Activated gamma-delta T cell treated with Interleukin-2 at 50 U/mL for 16 hours (primary cell): ENCODE measurements around the gene PLEKHA3.

Source experiments
- DNase-seq: peaks from one replicate; pipeline ENCODE4 v3.0.0-alpha.2; 2020

PLEKHA3 gene

DNA sequence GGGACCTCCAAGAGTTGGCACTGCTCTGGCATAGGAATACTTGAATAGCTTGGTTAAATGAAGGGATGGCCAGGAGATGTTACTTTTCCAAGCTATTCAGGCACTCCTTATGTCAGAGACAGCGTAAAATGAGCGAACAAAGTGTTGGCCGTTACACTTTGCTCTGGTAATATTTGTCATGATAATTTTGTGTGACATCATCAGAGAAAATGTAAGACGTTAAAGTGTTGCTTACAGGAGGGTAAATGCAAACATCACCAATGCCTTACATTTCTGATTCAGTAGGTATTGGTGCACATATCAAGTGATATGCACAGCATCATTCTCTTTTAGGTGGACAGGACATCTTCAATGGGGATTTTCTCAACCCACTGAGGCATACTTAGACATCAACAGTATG, 46.0 kb downstream of the PLEKHA3 start:
- DNase-seq = no peak

GRCh38 chr2:178527592-178527991, 47.3 kb downstream of the PLEKHA3 start:
- DNase-seq = no peak

GRCh38 chr2:178528647-178529046, 48.4 kb downstream of the PLEKHA3 start:
- DNase-seq = no peak

DNA sequence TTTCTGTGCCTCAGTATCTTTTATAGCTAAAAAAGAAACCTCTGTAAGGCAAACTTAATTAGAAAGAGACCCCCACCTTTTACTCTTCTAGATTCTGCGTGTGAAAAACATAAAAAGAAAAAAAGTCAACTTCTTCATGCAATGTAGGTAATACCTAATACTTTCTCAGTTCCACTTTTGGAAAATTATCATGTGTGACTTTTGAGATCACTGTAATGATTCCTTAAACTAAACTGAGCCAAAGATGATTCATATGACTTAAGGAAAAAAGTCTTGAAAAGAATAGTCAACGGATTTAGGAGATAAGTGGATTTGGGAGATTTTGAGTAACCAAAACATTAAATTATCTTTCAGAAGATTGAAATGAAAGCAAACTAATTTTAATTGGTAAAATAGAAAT, 48.9 kb downstream of the PLEKHA3 start:
- DNase-seq = no peak

GRCh38 chr2:178530131-178530530, 49.9 kb downstream of the PLEKHA3 start:
- DNase-seq = no peak

GRCh38 chr2:178530625-178531142, 50.4 kb downstream of the PLEKHA3 start:
- DNase-seq = no peak

- no peak for DNase-seq
These were observed 50.9 kb downstream of the PLEKHA3 start for GRCh38 chr2:178531168-178531567.

DNA sequence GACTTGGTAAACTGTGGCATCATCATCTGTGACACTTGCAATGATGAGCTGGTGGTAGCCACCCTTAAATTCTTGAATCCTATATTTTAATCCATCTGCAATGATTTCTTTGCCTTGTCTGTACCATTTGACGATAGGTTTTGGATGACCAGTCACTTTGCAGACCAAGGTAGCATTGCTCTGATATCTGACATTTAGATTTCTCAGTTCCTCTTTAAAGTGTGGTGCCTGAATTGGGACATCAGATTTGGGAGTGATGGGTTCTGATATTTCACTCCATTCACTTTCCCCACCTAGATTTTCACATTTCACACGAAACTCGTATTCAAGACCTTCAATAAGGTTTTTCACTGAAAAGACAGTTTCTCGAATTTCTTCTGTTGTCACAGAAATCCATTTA, 55.8 kb downstream of the PLEKHA3 start:
- no peak for DNase-seq

DNA sequence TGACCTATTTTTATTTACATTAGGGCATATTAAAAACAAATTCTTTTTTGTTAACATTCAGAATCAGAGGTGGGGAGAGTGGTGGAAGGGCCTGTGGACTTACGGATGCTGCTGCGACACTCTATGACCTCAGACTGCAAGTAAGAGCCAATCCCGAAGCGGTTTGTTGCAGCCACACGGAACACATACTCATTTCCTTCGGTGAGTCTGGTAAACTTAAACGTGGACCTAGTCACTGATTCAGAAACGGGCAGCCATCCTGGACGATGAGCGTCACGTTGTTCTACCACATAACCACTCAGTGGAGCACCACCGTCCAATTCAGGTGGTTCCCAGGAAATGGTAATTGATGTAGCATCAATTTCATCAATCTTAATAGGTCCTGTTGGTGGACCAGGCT, 61.9 kb downstream of the PLEKHA3 start:
- DNase-seq = no peak

- no peak for DNase-seq
These were observed 62.3 kb downstream of the PLEKHA3 start for GRCh38 chr2:178542569-178542968.

DNA sequence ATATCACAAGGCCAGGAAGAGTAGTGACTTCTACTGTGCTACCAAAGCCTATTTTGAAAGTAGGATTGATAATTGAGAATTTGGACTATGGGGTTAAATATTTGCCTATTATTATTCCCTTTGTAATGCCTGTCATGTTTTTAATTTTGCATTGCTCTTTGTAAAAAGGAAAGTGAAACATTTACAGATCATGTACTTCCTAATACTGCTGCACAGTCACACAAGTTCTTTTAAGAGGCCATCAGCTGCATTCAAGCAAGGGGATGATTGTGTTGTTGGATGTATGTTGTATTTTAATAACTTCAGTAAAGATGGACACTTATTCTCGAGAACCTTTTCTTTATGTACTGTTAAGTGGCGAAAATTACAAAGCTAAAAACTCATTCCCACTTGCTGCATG, 70.1 kb downstream of the PLEKHA3 start:
- no peak for DNase-seq

- no peak for DNase-seq
These were observed 72.8 kb downstream of the PLEKHA3 start for GRCh38 chr2:178553047-178553446.
